ENCODE data around the gene NPBWR2. TPM values are rescaled to one million over a fixed set of nuclear protein-coding genes. Genes with fewer than 3 reads are reported as not detected.

The NPBWR2 gene
- not detected in 3 replicates for total RNA-seq (2021)
- not detected for Bru-seq, nascent RNA
- long read RNA-seq, experiment 1 = 0 reads
- long read RNA-seq, experiment 2 = 0 reads
- long read RNA-seq, experiment 3 = 0 reads

- ATAC-seq (peak; percentile 17; the same call in 1 of the 2 replicates), DNase-seq (ENCODE audit: low spot score) (peak; percentile 23)
- H3K4me3 Mint-ChIP-seq = no peak within 1 kb of the TSS
- CTCF ChIA-PET = interaction anchor here (0.8 to 2.5 kb wide), 2 partner anchors 13 to 50 kb away, joined by 3 to 16 read pairs; no protein-coding TSS in a partner anchor
- H3K9me3 Mint-ChIP-seq = no peaks in the 10 kb centered on the region
- peaks cover 8% of the 10 kb centered on the region for H3K4me1 Mint-ChIP-seq
- POLR2A ChIA-PET = no interaction called here
- TF ChIP-seq JAZF1 (CRISPR knock-in tag; IDR thresholded peaks at IDR 0.05) (no peak), MAX (CRISPR knock-in tag; IDR thresholded peaks at IDR 0.05) (no peak), ZSCAN18 (CRISPR knock-in tag; IDR thresholded peaks at IDR 0.05) (no peak), EMX1 (CRISPR knock-in tag; IDR thresholded peaks at IDR 0.05) (no peak), ATF6 (CRISPR knock-in tag; IDR thresholded peaks at IDR 0.05) (no peak), ATF3 (CRISPR knock-in tag; conservative IDR thresholded peaks at IDR 0.05) (no peak), NR1H2 (CRISPR knock-in tag; IDR thresholded peaks at IDR 0.05) (no peak), RORB (CRISPR knock-in tag; IDR thresholded peaks at IDR 0.05) (no peak), IRF2 (CRISPR knock-in tag; IDR thresholded peaks at IDR 0.05; ENCODE audit: borderline replicate concordance, low read depth) (no peak), TEAD1 (CRISPR knock-in tag; IDR thresholded peaks at IDR 0.05) (no peak), CTCF (IDR thresholded peaks at IDR 0.05) (no peak), ZNF423 (CRISPR knock-in tag; IDR thresholded peaks at IDR 0.05) (no peak), STAT6 (CRISPR knock-in tag; conservative IDR thresholded peaks at IDR 0.05; ENCODE audit: low read depth) (no peak), ZNF671 (CRISPR knock-in tag; IDR thresholded peaks at IDR 0.05) (no peak), SMAD4 (CRISPR knock-in tag; IDR thresholded peaks at IDR 0.05) (no peak), ZNF121 (CRISPR knock-in tag; IDR thresholded peaks at IDR 0.05) (no peak)
- peak within 1 kb of the TSS; percentile 85 for H3K27ac Mint-ChIP-seq
- H3K27me3 Mint-ChIP-seq (ENCODE audit: low read depth) = peaks cover 16% of the 10 kb centered on the region
- H3K36me3 Mint-ChIP-seq = no peaks in the 10 kb centered on the region
These were observed at the start of gene NPBWR2 for GRCh38 chr20:64106981-64107735. Gene NPBWR2 (minus strand): TSS chr20:64107565. CDS start chr20:64106831, 734 bp downstream.

All from WTC11 (cell line).